Hair follicle dermal papilla cell (primary cell): Measurements from ENCODE around the gene EVA1C. TPM values are rescaled to one million over a fixed set of nuclear protein-coding genes. Genes with fewer than 3 reads are reported as not detected.

Source experiments
- small RNA-seq: library from RNA; depleted of rRNA; stranded (forward); fragments of <200 nt; gene quantifications from one replicate; pipeline ENCODE3, GENCODE V24; 2012
- total RNA-seq: library from RNA; depleted of rRNA; stranded (reverse); fragments of >200 nt; gene quantifications from 2 replicates; pipeline ENCODE4 v1.2.3, GENCODE V29; 2012

Gene EVA1C, protein sequence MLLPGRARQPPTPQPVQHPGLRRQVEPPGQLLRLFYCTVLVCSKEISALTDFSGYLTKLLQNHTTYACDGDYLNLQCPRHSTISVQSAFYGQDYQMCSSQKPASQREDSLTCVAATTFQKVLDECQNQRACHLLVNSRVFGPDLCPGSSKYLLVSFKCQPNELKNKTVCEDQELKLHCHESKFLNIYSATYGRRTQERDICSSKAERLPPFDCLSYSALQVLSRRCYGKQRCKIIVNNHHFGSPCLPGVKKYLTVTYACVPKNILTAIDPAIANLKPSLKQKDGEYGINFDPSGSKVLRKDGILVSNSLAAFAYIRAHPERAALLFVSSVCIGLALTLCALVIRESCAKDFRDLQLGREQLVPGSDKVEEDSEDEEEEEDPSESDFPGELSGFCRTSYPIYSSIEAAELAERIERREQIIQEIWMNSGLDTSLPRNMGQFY
- total RNA-seq, result 4.4 and 4.9 TPM in 2 replicates

DNA sequence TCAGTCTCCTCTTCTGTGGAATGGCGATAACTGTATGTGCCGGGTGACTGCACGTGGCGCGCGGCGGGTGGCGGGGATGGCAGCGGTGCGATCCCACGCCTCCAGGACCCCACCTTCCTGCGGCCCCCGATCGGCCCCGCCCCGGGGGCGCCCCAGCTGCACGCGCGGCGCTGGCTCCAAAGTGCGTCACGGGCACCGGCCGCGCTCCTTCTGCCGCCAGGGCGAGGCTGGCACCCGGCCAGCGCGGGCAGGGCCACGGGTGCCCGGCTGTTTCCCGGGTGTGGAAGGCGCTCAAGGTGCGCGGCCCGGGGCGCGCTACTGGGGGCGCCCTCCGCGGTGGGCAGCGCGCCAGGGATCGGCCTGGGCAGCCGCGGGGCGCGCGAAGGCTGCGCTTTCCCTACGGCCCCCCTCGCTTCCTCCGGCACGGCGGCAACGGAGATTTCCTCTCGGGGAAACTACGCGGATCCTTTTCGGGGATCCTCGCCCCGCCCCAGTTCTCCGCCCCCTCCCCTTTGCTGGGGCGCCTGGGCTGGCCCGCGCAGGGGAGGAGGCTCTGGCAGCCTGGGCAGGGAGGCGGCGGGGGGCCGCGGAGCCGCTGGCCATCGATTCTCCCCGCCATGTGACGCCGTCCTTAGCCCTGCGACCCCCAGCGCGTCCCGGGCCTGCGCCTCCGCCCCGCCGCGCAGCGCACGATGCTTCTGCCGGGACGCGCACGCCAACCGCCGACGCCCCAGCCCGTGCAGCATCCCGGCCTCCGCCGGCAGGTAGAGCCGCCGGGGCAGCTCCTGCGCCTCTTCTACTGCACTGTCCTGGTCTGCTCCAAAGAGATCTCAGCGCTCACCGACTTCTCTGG lies at the start of gene EVA1C:
TSS of gene EVA1C (plus strand) at position 545 of the 853 bp plus-strand sequence. CDS start at position 693, 148 bp downstream.

DNA sequence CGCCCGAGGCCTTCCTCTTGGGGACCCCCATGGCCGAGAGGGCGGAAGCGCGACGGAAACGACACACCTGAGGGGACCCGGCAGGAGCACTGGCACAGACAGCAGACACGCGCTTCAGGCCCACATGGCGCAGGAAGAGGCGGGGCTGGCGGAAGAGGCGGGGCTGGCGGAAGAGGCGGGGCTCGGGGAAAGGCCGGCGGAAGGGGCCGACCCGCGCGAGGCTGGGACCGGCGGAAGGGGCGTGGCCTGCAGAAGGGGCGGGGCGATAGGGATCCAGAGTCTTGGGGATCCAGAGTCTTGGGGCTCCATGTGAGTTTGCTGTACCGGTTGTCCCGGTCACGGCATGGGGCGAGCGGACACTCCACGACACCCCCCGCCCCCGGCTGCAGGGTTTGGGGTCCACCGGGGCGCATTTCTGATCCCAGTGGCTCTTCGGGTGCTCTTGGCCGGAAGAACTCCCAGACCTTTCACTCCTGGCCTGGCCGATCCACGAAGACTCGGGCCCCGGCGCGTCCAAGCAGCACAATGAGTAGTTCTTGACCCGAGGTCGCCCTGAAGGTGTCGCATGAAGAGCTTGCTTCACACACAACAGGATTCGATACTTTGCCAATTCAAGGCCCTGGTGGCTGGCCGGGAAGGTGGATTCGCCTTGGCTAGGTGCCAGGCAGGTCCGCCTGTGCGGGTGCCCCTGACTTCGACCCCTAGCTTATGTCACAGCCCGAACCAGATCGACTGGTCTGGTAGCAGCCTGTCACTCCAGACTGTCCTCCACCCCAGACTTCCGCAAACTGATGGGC lies 19.4 kb upstream of the EVA1C start, which contains the start of gene URB1:
TSS of gene URB1 (minus strand) at position 133 of the 797 bp plus-strand sequence. CDS start at position 31, 102 bp downstream.

Small RNA genes within 50 kb of the gene (small RNA-seq; reads per million reads assigned to genes)
- not detected for gene RF00438
- not detected for gene RNA5SP490
- 85.7 reads per million, percentile 98 among the genes with 10 or more reads in this experiment for gene SNORA80A

Other genes starting within 250 kb of the EVA1C start
- gene MIS18A, start 133.7 kb upstream of the EVA1C start, total RNA-seq, result 2.3 and 2.4 TPM in 2 replicates
- gene MRAP, start 113.9 kb upstream of the EVA1C start, total RNA-seq, result not detected in 2 replicates
- gene URB1, start 19.7 kb upstream of the EVA1C start, total RNA-seq, result 23.1 and 28.4 TPM in 2 replicates
- under 0.01 TPM in 1 of 2 replicates, not detected in the other for gene TCP10L, start 172.8 kb downstream of the EVA1C start, total RNA-seq
- 8.9 and 12.4 TPM in 2 replicates for gene CFAP298, start 199.7 kb downstream of the EVA1C start, total RNA-seq